Astrocyte (in vitro differentiated cells and primary cell): ENCODE data around the gene DDX60. TPM values are rescaled to one million over a fixed set of nuclear protein-coding genes. Genes with fewer than 3 reads are reported as not detected.
"Not testable (repeated sequence)": the region's sequence is repeated elsewhere in the genome, so short reads cannot be mapped to it uniquely, and the experiment has no call there.

Experiments
- DNase-seq: peaks from one replicate; pipeline ENCODE4 v3.0.0-alpha.2; 2010; ENCODE audit warnings: low read depth
- FAIRE-seq: peaks from 2 replicates; lab custom pipeline; 2011; peaks lifted over from hg19 to GRCh38; lab: Jason Lieb, UNC
- H2AFZ ChIP-seq: 2 replicates; pipeline ENCODE4 v1.6.0; 2012; ENCODE audit warnings: low read depth, low read length, inconsistent platforms
- H3K27ac ChIP-seq: 2 replicates; pipeline ENCODE4 v1.5.1; 2011; ENCODE audit warnings: low read depth, low read length, inconsistent platforms
- H3K27me3 ChIP-seq: 2 replicates; pipeline ENCODE4 v1.6.0; 2011; ENCODE audit warnings: low read length, inconsistent platforms; ENCODE audit not compliant: insufficient read depth
- H3K36me3 ChIP-seq: 2 replicates; pipeline ENCODE4 v1.5.1; 2011; ENCODE audit warnings: low read length, inconsistent platforms; ENCODE audit not compliant: insufficient read depth
- H3K4me1 ChIP-seq: 2 replicates; pipeline ENCODE4 v1.5.1; 2011; ENCODE audit warnings: low read length, inconsistent platforms; ENCODE audit not compliant: insufficient read depth
- H3K4me2 ChIP-seq: 2 replicates; pipeline ENCODE4 v1.6.0; 2012; ENCODE audit warnings: low read length, inconsistent platforms
- H3K4me3 ChIP-seq: 2 replicates; pipeline ENCODE4 v1.5.1; 2011; ENCODE audit warnings: low read depth, mild to moderate bottlenecking, low read length, inconsistent platforms; ENCODE audit not compliant: insufficient read depth
- H3K79me2 ChIP-seq: 2 replicates; pipeline ENCODE4 v1.6.0; 2012; ENCODE audit warnings: mild to moderate bottlenecking, low read length, inconsistent platforms; ENCODE audit not compliant: insufficient read depth
- H3K9ac ChIP-seq: 2 replicates; pipeline ENCODE4 v1.6.0; 2012; ENCODE audit warnings: mild to moderate bottlenecking, low read length, inconsistent platforms
- H3K9me3 ChIP-seq: 2 replicates; pipeline ENCODE4 v1.5.1; 2012; ENCODE audit warnings: low read depth, mild to moderate bottlenecking, low read length, inconsistent platforms; ENCODE audit not compliant: insufficient read depth
- H4K20me1 ChIP-seq: 2 replicates; pipeline ENCODE4 v1.6.0; 2012; ENCODE audit warnings: low read length, inconsistent platforms; ENCODE audit not compliant: insufficient read depth
- H3K27ac Mint-ChIP-seq: one replicate; pipeline ENCODE4 v1.8.0; 2021; ENCODE audit warnings: mild to moderate bottlenecking, mixed read lengths; ENCODE audit not compliant: unreplicated experiment
- H3K27me3 Mint-ChIP-seq: one replicate; pipeline ENCODE4 v1.8.0; 2021; ENCODE audit warnings: low read depth, mixed read lengths; ENCODE audit not compliant: unreplicated experiment
- H3K36me3 Mint-ChIP-seq: one replicate; pipeline ENCODE4 v1.8.0; 2021; ENCODE audit warnings: low read depth, mixed read lengths; ENCODE audit not compliant: unreplicated experiment
- H3K4me1 Mint-ChIP-seq: one replicate; pipeline ENCODE4 v1.8.0; 2021; ENCODE audit warnings: low read depth, mixed read lengths; ENCODE audit not compliant: unreplicated experiment
- H3K4me3 Mint-ChIP-seq: one replicate; pipeline ENCODE4 v1.8.0; 2021; ENCODE audit warnings: mild to moderate bottlenecking, moderate library complexity, mixed read lengths; ENCODE audit not compliant: unreplicated experiment
- H3K9me3 Mint-ChIP-seq: one replicate; pipeline ENCODE4 v1.8.0; 2021; ENCODE audit warnings: mild to moderate bottlenecking, mixed read lengths; ENCODE audit not compliant: unreplicated experiment
- EZH2 ChIP-seq: IDR thresholded peaks from 2 replicates; pipeline ENCODE4 v1.6.1; 2012; ENCODE audit warnings: mild to moderate bottlenecking, low read length, inconsistent platforms; ENCODE audit not compliant: insufficient read depth
- total RNA-seq: library from RNA; stranded (reverse); gene quantifications from 2 replicates; pipeline ENCODE4 v1.2.1, GENCODE V29; 2021
- TF ChIP-seq, protein P1 (sequence below): IDR thresholded peaks from 2 replicates; pipeline ENCODE4 v1.5.1; 2011; ENCODE audit warnings: low read depth, mild to moderate bottlenecking, inconsistent platforms, low read length, moderate library complexity; ENCODE audit not compliant: insufficient read depth

The DDX60 gene
- total RNA-seq, 1 donor from 2014 or later: 44.0 TPM

DNA sequence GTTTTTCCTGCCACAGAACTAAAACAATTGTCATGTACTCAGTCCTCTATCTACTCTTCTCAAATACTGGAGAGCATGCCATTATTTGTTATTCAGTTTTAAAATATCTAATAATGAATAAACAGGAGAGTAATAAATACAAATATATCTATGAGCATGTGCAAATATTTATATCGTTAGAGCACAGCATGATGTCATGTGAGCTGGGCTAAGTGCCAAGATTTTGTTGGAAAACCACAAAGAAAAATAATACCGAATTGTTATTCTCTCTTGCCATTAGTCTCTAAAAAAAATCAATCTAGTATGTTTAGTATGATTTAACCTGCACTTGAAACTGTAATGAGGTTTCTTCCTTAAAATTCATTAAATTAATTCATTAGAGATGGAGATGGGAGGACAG, 97.3 kb downstream of the DDX60 start:
- H3K4me1 ChIP-seq: peaks cover 29% of the 10 kb centered on the region
- no peaks in the 10 kb centered on the region for H3K27me3 ChIP-seq
- H3K4me2 ChIP-seq: peak overlapping the region; percentile 18
- DNase-seq: peak; percentile 68
- Mint-ChIP-seq H3K4me1 (peaks cover 14% of the 10 kb centered on the region), H3K9me3 (no peaks in the 10 kb centered on the region), H3K4me3 (no peak overlapping the region), H3K27me3 (no peaks in the 10 kb centered on the region), H3K27ac (no peak overlapping the region), H3K36me3 (peaks cover 22% of the 10 kb centered on the region)
- no peak overlapping the region for H3K4me3 ChIP-seq
- no peaks in the 10 kb centered on the region for H3K9me3 ChIP-seq
- H3K27ac ChIP-seq: peak overlapping the region; percentile 70
- no peaks in the 10 kb centered on the region for H3K79me2 ChIP-seq
- H2AFZ ChIP-seq: no peak overlapping the region
- H4K20me1 ChIP-seq: no peaks in the 10 kb centered on the region
- no peaks in the 10 kb centered on the region for H3K36me3 ChIP-seq
- FAIRE-seq: no peak
- peak overlapping the region; percentile 9 for H3K9ac ChIP-seq
- TF ChIP-seq, protein P1, sequence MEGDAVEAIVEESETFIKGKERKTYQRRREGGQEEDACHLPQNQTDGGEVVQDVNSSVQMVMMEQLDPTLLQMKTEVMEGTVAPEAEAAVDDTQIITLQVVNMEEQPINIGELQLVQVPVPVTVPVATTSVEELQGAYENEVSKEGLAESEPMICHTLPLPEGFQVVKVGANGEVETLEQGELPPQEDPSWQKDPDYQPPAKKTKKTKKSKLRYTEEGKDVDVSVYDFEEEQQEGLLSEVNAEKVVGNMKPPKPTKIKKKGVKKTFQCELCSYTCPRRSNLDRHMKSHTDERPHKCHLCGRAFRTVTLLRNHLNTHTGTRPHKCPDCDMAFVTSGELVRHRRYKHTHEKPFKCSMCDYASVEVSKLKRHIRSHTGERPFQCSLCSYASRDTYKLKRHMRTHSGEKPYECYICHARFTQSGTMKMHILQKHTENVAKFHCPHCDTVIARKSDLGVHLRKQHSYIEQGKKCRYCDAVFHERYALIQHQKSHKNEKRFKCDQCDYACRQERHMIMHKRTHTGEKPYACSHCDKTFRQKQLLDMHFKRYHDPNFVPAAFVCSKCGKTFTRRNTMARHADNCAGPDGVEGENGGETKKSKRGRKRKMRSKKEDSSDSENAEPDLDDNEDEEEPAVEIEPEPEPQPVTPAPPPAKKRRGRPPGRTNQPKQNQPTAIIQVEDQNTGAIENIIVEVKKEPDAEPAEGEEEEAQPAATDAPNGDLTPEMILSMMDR: no peak
- TF ChIP-seq EZH2: no peak

DNA sequence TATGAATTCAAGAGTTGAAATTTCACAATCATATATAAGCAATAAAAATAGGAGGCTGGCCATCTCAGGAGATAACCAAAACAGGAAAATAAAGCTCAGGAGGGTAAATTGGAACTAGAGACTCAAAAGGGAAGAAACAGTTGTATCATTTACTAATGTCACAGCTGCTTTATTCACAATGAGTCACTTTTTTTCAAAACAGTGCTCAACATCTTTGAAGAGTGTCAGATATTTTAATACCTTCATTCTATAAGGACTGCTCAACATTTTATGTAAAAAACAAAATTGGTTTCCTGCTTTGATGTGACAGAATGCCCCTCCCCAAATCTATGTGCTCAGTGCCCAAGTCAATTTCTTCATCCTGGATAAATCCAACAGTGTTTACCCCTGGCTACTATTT, 97.7 kb downstream of the DDX60 start:
- Histone ChIP-seq H3K9me3 (no peaks in the 10 kb centered on the region), H3K4me2 (peak overlapping the region; percentile 18), H3K4me3 (no peak overlapping the region), H3K9ac (peak overlapping the region; percentile 9), H3K27ac (peak overlapping the region; percentile 70), H2AFZ (no peak overlapping the region), H4K20me1 (no peaks in the 10 kb centered on the region), H3K4me1 (peaks cover 29% of the 10 kb centered on the region), H3K27me3 (no peaks in the 10 kb centered on the region), H3K79me2 (no peaks in the 10 kb centered on the region), H3K36me3 (no peaks in the 10 kb centered on the region)
- Mint-ChIP-seq H3K27ac (no peak overlapping the region), H3K4me1 (peaks cover 14% of the 10 kb centered on the region), H3K4me3 (no peak overlapping the region), H3K9me3 (no peaks in the 10 kb centered on the region), H3K27me3 (no peaks in the 10 kb centered on the region), H3K36me3 (peaks cover 22% of the 10 kb centered on the region)
- DNase-seq: peak; percentile 1
- peak; percentile 17 for FAIRE-seq
- TF ChIP-seq, protein P1: no peak
- TF ChIP-seq EZH2: no peak

DNA sequence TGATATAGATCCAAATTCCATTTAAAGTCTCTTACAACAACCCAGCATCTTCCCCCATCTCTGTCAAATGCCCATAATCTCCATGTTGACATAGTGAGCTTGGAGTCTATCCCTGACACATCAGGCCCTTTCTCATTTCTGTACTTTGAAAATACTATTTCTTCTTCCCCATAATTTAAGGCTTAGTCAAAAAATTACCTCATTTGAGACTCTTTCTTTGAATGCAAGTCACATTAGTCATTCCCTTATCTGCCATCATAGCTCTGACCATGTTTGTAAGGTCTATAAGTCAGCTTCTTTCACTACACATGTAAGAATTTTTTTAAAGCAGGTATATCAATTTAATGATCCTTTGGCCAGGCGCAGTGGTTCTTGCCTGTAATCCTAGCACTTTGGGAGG, 99.9 kb downstream of the DDX60 start:
- Histone ChIP-seq H3K79me2 (no peaks in the 10 kb centered on the region), H3K27me3 (no peaks in the 10 kb centered on the region), H3K4me3 (no peak overlapping the region), H3K27ac (peak overlapping the region; percentile 70), H3K4me2 (peak overlapping the region; percentile 47), H2AFZ (no peak overlapping the region), H3K9me3 (no peaks in the 10 kb centered on the region), H4K20me1 (no peaks in the 10 kb centered on the region), H3K4me1 (peaks cover 29% of the 10 kb centered on the region), H3K9ac (peak overlapping the region; percentile 13), H3K36me3 (no peaks in the 10 kb centered on the region)
- Mint-ChIP-seq H3K4me3 (no peak overlapping the region), H3K27ac (peak overlapping the region; percentile 37), H3K36me3 (peaks cover 33% of the 10 kb centered on the region), H3K27me3 (no peaks in the 10 kb centered on the region), H3K4me1 (peaks cover 14% of the 10 kb centered on the region), H3K9me3 (peaks cover 6% of the 10 kb centered on the region)
- FAIRE-seq: peak; percentile 85
- peak; percentile 95 for DNase-seq
- TF ChIP-seq EZH2: no peak
- TF ChIP-seq, protein P1: no peak

DNA sequence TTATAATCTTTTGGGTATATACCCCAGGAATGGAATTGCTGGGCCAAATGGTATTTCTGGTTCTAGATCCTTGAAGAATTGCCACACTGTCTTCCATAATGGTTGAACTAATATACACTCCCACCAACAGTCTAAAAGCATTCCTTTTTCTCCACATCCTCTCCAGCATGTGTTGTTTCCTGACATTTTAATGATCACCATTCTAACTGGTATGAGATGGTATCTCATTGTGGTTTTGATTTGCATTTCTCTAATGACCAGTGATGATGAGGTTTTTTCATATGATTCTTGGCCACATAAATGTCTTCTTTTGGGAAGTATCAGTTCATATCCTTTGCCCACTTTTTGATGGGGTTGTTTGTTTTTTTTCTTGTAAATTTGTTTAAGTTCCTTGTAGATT, 105.0 kb downstream of the DDX60 start:
- not testable (repeated sequence) for H3K4me3 ChIP-seq, H3K27ac ChIP-seq, H3K27me3 ChIP-seq, H3K4me3 Mint-ChIP-seq, H3K9ac ChIP-seq, H3K4me1 ChIP-seq, H2AFZ ChIP-seq, FAIRE-seq, H3K9me3 ChIP-seq, H3K4me1 Mint-ChIP-seq, H3K4me2 ChIP-seq, H3K79me2 ChIP-seq, H4K20me1 ChIP-seq, H3K36me3 ChIP-seq, H3K27ac Mint-ChIP-seq, H3K27me3 Mint-ChIP-seq
- Mint-ChIP-seq H3K9me3 (peaks cover 13% of the 10 kb centered on the region), H3K36me3 (peaks cover 41% of the 10 kb centered on the region)
- DNase-seq: peak; percentile 23
